Stimulated activated CD4-positive, alpha-beta T cell treated with anti-CD3 and anti-CD28 coated beads, Interleukin-4, amount 100 ng/mL, for 24 hours (primary cell): ENCODE results near the gene CPNE6.
A peak's percentile ranks its signal among the peaks of the same experiment; 100 is the strongest.

Source experiments
- DNase-seq: peaks from one replicate; pipeline ENCODE4 v3.0.0-alpha.2; 2020

CPNE6 gene

GRCh38 chr14:24070285-24071143 is 848 bp upstream of the CPNE6 start:
- no peak for DNase-seq

GRCh38 chr14:24071836-24072430 is 571 bp downstream of the CPNE6 start:
- DNase-seq = no peak

DNA sequence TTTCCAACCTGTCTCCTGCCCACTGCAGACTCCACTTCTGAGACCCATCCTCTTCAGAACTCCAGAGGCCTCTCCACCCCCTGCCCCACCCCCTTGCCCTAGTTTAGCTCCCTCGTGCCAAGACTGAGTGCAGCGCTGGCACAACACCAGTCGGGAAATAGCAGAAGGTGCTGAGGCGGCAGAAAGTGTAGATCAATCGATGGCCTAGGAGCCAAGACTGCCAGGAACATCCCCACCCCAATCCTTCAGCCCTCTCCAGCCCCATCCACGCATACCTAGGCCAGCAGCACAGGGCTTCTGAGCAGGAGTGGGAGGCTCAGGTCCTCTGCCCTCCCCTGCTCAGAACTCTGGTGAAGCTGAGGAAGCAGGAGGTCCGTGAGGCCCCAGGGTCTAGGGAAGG is 1.1 kb downstream of the CPNE6 start:
- DNase-seq = no peak

DNA sequence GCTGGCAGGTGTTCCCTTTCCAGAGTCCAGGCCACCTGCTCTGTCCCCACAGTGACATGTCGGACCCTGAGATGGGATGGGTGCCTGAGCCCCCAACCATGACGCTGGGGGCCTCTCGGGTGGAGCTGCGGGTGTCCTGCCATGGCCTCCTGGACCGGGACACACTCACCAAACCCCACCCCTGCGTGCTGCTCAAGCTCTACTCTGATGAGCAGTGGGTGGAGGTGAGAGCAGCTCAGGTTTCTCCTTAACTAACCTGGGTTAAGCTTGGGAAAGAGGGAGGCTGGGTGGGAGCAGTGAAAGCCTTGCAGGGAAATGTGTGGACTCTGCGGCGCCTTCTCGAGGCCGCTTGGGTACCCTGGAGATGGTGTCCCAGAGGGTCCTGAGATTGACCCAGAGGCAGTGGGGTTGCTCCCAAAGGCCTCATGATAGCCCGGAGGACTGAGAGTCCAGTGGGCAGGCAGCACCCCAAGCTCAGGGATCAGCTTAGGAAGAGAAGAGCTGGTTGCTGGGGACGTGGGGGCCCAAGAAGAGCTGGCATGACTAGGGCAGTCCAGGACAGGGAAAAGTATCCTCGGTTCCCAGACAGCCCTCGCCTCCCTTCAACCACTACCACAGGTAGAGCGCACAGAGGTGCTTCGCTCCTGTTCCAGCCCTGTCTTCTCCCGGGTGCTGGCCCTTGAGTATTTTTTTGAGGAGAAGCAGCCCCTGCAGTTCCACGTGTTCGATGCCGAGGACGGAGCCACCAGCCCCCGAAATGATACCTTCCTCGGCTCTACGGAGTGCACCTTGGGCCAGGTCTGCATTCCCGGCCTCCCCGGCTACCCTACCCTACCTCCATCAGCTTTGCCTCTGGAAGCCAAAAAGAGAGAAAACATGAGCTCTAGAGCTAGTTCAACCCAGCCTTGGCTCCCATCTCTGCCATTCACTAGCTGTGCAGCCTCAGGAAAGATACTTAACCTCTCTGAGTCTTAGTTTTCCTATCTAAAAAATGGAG is 1.8 kb downstream of the CPNE6 start:
- no peak for DNase-seq

DNA sequence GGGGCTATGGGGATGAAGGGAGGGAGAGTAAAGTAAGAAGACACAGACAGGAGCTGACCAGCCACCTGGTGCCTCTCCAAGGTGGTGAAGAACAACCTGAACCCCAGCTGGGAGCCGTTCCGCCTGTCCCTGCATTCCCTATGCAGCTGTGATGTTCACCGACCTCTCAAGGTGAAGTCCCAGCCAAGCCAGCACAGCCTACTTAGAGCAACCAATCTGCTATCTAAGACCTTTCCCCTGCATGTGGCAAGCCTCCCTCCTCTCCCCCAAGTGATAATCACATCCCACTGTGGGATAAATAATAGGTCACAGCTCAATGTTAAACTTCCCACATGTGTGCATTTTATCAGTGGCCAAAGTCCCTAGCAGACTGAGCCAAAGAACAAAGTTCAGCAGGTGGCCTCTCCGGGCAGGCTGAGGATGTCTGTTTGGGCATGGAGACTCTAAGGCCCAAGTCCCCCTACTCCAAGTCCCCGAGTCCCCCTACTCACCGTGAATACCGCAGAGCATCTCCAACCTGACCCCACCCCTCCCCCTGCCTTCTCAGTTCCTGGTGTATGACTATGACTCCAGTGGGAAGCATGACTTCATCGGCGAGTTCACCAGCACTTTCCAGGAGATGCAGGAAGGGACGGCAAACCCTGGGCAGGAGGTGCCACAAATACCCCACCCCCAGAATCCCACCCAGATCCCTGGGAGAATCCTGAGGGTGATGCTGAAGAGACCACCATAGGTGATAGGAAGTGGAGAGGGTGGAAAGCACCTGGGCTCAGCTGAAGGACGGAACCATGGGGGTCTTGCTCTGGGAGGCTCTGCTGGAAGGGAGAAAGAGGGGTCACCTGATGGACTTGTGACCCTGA is 3.5 kb downstream of the CPNE6 start:
- DNase-seq = no peak

- no peak for DNase-seq
Observed at GRCh38 chr14:24075485-24076301, 4.3 kb downstream of the CPNE6 start.

DNA sequence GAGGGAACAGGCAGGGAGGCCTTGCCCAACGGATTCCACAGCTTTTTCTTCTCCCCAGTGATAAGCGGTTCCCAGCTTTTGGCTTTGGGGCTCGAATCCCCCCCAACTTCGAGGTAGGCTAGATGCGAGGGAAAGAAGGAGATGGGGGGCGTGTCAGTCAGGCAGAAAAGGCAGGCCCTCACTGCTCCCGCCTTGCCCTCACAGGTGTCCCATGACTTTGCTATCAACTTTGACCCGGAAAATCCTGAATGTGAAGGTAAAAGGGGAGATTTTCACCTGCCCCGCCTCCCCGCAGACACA is 4.9 kb downstream of the CPNE6 start:
- DNase-seq = no peak

- DNase-seq = no peak
Observed at GRCh38 chr14:24077086-24077485, 5.7 kb downstream of the CPNE6 start.

DNA sequence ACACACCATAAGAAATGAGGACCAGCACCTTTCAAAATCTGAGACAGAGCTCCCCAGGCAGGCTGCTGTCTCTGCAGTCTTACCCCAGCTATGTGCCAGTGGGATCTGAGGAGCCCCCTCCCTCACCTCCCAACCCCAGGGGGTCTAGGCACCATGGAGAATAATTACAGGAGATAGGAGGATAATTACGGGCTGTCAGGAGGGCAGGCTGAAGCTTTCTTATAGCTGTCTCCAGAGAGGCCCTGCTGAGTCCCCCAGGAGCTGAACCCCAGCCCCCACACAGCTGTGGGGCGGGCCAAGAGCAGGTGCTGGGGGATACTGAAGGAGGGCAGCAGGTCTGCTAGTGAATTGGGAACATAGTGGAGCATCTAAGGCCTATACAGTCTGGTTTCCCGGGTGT is 6.8 kb downstream of the CPNE6 start:
- DNase-seq = no peak

GRCh38 chr14:24079491-24080141 is 8.3 kb downstream of the CPNE6 start:
- DNase-seq = no peak

GRCh38 chr14:24080142-24080530 is 8.8 kb downstream of the CPNE6 start:
- DNase-seq = no peak

- DNase-seq = peak; percentile 72
Observed at GRCh38 chr14:24080888-24081738, 9.8 kb downstream of the CPNE6 start.

DNA sequence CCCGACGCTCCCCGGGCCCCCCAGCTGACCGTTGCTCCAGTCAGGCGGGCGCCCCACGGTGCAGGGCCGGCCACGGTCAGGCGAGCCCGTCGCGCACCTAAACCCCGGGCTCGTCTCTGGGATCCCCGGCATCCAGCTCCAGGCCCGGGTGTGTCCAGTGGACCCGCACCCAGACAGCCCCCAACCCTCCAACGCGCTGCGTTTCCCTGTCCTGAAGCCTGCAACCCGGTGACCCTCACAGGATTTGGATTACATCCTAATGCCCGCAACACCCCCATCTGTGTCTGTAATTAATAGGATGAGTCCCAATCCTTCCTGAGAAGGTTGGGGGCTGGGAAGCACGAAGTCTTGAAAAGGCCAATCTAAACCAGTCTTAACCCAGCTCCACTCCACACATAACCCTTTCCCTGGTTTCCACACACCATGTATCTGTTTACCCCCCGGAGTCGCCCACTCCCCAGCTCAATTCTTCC is 10.4 kb downstream of the CPNE6 start:
- no peak for DNase-seq

- no peak for DNase-seq
Observed at GRCh38 chr14:24082411-24083080, 11.2 kb downstream of the CPNE6 start.

- no peak for DNase-seq
Observed at GRCh38 chr14:24083462-24083861, 12.1 kb downstream of the CPNE6 start.

GRCh38 chr14:24084440-24084839 is 13.1 kb downstream of the CPNE6 start:
- DNase-seq = no peak

GRCh38 chr14:24085215-24085614 is 13.9 kb downstream of the CPNE6 start:
- DNase-seq = no peak

DNA sequence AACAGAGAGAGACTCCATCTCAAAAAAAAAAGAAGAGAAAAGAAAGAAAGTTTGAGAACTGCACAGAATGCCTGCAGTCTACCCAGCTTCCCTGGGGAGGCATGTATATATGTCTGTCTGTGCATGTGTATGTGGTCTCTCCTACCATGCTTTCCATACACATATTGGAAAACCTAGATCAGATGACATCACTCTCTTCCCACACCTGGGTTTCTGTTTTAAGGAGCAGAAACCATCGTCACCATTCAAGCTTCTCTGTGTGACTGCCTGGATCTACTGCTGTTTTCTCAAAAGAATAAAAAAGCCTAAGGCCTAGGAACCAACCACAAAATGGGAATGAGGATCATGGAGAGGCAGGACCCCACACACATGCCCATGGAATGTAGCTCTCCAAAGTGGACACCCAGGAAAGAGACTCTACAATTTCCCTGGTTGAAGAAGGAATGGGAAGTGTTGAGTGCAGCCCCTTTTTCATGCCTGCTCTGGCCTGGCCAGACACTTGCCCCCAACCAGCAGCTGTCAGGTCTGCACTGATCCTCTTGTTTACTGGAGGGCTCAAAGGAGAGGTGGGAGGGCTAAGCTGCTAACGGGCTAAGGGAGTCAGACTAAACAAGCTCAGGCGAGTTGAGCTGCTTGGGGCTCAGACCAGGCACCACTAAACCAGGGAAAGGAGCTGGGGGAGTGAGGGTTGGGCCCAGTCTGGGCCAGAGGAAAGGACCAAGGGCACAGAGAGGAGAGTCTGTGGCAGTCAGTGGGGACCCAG is 15.0 kb downstream of the CPNE6 start:
- DNase-seq = no peak

DNA sequence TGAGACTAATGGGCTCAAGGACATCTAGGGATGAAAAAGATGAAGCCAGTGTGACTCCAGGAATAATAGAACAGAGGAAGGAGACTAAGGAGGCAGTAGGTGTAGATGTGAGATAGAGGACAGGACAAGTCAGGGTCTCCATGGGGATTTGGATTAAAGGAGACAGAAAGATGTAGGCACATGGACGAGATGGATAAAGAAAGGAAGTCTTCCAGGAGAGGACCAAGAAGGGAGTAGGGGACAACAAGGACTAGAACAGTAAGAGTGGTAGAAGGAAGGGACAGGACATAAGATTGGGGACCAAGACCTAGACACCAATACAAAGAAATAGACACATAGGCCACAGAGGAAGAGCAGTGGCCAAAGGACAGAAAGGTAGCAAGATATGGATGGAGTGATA is 15.6 kb downstream of the CPNE6 start:
- DNase-seq = no peak
